ENCODE measurements around the gene ILF3.
"Not testable (repeated sequence)": the region's sequence is repeated elsewhere in the genome, so short reads cannot be mapped to it uniquely, and the experiment has no call there.

The ILF3 gene

DNA sequence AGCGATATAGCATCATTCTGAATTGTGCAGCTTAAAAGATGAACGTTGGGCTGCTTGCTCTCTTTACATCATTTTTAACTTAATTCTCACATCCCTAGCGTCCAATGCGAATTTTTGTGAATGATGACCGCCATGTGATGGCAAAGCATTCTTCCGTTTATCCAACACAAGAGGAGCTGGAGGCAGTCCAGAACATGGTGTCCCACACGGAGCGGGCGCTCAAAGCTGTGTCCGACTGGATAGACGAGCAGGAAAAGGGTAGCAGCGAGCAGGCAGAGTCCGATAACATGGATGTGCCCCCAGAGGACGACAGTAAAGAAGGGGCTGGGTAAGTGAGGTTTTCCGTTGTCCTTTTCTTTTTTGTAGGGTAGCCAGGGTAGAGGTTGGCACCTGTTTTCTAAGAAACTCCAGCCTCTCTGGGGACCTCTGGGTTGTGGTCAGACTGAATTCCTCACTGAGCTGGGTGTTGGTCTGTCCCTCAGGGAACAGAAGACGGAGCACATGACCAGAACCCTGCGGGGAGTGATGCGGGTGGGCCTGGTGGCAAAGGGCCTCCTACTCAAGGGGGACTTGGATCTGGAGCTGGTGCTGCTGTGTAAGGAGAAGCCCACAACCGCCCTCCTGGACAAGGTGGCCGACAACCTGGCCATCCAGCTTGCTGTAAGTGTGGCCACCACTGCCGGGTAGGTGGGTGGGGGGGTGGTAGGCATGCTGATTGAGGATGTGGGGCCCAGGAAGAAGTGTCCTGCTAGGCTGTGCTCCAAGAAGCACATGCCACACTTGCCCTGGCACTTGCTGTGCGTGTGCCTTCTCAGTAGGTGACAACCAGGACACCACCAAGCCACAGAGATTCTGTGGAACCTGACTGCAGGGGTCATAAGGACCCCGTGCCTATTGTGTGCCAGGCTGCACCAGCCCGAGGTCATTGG is 17.0 kb downstream of the ILF3 start:
- in situ Hi-C loops (cut with MboI; ENCODE audit: low sequenced_read_pairs) = no loop called here

DNA sequence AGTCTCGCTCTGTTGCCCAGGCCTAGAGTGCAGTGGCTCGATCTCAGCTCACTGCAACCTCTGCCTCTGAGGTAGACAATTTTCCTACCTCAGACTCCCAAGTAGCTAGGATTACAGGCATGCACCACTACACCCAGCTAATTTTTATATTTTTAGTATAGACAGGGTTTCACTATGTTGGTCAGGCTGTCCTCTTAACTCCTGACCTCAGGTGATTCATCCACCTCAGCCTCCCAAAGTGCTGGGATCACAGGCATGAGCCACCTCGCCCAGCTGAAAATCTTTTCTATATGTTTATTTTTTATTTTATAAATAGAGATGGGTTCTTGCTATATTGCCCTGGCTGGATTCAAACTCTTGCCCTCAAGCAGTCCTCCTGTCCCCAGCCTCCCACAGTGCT is 17.8 kb downstream of the ILF3 start:
- in situ Hi-C loops (cut with MboI; ENCODE audit: low sequenced_read_pairs) = not testable (repeated sequence)

DNA sequence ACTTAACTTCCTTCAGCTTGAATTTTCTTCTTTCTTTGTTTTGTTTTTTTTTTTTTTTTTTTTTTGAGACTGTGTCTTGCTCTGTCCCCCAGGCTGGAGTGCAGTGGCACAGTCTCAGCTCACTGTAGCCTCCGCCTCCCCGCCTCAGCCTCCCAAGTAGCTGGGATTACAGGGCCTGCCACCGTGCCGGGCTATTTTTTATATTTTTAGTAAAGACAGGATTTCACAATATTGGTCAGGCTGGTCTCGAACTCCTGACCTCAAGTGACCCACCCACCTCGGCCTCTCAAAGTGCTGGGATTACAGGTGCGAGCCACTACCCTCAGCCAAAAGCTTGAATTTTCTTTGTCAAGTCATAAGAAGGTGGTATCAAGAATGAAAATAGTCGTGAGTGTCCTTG is 21.1 kb downstream of the ILF3 start:
- in situ Hi-C loops (cut with MboI; ENCODE audit: low sequenced_read_pairs) = not testable (repeated sequence)

DNA sequence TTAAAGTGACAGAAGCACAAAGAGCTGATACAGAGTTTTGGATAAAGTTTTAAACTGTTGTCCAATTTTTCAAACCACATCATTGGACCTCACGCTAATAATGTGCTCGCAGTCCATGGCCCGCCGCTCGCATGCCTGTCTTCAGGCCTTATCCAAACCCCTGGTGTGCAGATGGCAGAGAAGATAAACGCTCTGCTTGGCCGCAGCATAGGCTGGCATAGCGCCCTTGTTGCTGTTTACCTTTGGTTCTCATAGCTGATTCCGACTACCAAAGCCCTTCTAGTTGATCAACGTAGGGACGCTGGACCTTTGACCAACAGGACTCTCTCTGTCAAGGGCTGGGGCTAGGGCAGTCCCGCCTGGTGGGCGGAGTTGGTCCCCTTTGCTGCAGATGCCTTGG is 23.6 kb downstream of the ILF3 start:
- in situ Hi-C loops (cut with MboI; ENCODE audit: low sequenced_read_pairs) = no loop called here

DNA sequence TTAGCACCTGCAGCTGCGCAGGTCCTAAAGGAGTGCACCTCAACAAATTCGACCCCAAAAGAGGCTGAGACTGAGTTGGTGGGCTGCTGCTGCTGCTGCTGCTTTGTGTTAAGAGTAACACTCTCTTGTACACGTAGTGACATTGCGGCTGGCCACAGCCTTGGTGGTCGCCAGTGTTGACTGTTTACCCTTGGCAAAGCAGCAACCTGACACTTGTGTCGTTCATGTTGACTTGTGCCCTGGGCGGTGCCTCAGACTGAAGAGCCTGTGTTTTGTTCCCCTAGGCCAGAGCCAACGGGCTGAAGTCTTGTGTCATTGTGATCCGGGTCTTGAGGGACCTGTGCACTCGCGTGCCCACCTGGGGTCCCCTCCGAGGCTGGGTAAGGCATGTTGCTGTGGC is 24.7 kb downstream of the ILF3 start:
- in situ Hi-C loops (cut with MboI; ENCODE audit: low sequenced_read_pairs) = no loop called here

DNA sequence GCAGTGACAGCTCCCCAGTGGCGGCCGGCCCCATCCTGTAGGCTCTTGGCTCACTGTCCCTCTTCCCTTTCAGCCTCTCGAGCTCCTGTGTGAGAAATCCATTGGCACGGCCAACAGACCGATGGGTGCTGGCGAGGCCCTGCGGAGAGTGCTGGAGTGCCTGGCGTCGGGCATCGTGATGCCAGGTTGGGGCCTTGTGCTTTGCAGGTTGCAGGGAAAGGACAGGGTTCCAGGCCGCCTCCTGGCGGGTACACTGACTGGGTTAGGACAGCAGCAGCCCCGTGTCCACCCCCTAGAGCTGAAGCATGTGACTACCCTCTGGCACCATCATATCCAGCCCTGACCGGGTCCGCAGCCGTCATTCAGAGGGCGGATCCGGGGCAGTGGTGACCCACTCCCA is 25.6 kb downstream of the ILF3 start:
- in situ Hi-C loops (cut with MboI; ENCODE audit: low sequenced_read_pairs) = no loop called here

DNA sequence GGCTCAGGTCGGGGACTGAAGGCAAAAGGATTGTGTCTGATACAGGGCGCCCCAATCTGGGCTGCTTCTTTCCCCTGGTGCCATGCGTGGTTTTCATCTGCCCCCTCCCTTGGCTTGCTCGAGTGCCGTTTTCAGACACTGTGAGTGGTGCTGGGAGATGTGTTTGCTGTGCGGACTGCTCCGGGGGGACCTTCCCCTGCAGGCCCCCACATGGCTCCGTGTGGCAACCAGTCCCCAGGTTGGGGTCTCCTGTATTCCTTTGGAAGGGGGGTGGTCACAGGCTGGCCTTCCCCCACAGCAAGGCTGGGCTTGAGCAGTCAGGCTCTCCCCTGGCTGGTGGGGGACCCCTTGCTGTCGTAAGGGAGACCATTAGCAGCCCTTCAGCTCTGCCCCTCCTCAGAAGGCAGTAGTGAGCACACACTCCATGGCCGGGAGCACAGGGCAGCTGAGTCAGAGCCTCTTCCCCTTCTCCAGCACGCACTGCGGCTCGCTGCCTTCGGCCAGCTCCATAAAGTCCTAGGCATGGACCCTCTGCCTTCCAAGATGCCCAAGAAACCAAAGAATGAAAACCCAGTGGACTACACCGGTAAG is 26.5 kb downstream of the ILF3 start:
- in situ Hi-C loops (cut with MboI; ENCODE audit: low sequenced_read_pairs) = no loop called here

DNA sequence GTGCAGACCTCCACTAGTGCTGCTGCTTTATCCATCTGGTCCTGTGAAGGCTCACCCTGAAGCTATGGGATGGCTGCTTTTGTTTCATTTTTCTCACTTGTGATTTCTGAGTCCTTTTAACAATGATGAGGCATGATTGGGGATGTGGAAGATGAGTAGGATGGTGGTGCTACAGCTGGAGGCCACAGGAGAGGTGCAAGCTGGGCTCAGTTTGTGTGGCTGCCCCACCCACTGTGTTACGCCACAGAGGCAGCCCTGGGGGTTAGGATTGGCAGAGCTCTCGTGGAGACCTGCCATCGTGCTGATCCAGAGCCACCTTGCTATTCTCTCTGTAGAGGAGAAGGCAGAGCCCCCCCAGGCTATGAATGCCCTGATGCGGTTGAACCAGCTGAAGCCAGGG is 27.5 kb downstream of the ILF3 start:
- in situ Hi-C loops (cut with MboI; ENCODE audit: low sequenced_read_pairs) = no loop called here

DNA sequence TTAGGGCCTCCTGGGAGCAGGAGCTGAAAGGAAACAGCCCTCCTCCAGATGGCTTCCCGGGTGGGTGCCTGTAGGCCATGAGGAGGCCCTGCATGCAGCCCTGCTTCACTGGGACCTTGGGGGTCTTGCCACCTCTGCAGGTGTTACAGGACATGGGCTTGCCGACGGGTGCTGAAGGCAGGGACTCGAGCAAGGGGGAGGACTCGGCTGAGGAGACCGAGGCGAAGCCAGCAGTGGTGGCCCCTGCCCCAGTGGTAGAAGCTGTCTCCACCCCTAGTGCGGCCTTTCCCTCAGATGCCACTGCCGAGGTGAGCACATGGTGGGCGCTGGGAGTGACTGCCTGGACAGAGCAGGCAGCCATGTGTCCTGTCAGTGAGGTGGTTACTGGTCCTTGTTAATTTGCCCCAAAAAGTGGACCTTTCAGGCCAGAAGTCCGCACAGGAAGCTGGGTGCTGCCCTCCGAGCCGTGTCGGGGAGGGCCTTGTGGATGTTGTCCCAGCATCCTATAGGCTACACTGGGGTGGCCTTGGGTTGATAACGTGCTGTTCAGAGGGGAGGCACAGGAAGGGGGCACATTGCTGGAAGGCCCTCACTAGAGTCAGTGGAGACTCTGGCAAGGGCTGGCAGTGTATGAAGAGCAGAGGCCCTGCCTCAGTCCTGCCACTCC is 28.4 kb downstream of the ILF3 start:
- in situ Hi-C loops (cut with MboI; ENCODE audit: low sequenced_read_pairs) = no loop called here

DNA sequence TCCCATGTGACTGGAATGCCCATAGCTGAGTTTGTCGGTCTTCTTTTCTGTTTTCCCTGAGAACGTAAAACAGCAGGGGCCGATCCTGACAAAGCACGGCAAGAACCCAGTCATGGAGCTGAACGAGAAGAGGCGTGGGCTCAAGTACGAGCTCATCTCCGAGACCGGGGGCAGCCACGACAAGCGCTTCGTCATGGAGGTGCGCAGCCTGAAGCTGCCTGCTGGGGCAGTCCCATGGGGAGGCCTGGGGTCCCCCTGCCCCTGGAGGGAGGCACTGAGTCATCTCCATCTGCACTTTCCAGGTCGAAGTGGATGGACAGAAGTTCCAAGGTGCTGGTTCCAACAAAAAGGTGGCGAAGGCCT is 28.9 kb downstream of the ILF3 start:
- in situ Hi-C loops (cut with MboI; ENCODE audit: low sequenced_read_pairs) = no loop called here

DNA sequence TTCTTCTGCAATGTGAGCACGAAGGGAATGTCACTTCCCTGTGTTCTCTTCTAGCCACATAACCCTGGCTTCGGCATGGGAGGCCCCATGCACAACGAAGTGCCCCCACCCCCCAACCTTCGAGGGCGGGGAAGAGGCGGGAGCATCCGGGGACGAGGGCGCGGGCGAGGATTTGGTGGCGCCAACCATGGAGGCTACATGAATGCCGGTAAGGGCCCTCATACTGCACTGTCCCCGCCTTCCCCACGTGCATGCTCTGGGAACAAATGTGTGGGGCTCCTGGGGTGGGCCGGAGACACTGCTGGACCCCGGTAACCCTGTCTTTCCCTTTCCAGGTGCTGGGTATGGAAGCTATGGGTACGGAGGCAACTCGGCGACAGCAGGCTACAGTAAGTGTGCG is 29.4 kb downstream of the ILF3 start:
- in situ Hi-C loops (cut with MboI; ENCODE audit: low sequenced_read_pairs) = no loop called here

DNA sequence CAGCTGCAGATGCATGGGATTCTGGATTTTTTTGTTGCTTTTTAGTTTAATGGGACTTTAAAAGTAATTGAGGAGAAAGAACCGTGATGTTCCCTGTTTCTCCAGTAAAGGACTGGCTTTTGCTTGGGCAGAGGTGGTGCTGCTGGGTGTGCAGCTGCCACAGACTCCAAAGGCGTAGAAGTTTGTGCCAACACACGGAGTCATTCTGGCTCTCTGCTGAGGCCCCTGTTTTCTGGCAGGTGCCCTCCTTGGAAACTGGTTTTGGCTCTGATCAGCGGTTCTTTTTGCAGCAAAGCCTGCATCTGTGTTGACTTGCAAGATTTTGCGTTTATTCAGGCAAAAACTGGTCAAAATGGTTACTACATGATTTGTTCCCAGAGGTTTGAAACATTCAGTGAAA is 31.1 kb downstream of the ILF3 start:
- in situ Hi-C loops (cut with MboI; ENCODE audit: low sequenced_read_pairs) = no loop called here

DNA sequence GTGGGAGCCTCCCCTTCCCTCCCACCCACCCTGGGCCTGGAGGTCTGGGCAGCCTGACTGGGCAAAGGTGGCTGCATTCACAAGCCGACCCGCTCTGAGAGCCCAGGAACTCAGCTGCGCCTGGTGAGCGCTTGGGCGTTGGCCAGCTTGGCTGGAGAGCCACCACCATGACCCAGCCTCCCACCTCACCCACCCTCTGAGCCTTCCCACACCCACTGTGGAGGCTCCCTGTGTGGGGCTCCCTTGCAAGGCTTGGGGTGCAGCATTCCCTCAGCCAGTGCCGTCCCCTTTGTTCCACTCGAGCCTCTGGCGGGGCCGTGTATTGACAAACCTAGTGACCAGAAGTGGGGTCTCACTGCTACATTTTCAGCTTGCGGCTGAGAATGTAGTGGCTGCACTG is 32.0 kb downstream of the ILF3 start:
- in situ Hi-C loops (cut with MboI; ENCODE audit: low sequenced_read_pairs) = no loop called here

DNA sequence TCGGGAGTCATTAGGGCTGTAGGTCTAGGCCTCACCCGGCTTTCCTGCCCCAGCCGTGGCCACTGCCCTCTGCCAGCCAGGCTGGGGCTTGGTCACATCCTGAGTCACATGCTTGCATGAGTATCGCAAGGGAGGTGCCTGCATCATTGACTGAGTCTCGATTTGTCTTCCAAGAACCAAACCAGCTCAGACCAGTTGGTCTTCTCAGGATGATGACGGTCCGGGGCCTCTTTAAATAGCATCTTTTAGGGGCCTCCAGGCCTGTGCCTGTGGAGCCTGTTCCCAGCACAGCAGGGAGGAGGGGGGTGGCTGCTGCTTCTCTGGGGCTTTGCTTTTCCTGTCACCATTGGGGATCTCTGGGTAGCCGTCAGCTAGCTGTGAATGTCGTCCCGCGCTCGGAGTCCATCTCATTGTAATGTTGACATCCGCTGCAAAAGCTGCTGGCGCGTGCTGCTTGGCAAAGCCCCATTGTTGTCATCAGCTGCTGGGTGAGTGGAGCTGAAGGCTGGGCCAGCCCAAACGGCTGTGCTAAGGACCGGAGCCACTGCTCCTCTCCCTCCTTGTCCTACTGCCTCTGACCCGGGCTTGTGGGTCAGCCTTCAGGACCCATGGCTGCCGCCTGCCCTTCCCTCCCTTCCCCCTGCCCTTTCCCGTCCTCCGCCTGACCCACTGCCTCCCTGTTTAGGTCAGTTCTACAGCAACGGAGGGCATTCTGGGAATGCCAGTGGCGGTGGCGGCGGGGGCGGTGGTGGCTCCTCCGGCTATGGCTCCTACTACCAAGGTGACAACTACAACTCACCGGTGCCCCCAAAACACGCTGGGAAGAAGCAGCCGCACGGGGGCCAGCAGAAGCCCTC is 32.7 kb downstream of the ILF3 start:
- in situ Hi-C loops (cut with MboI; ENCODE audit: low sequenced_read_pairs) = no loop called here

DNA sequence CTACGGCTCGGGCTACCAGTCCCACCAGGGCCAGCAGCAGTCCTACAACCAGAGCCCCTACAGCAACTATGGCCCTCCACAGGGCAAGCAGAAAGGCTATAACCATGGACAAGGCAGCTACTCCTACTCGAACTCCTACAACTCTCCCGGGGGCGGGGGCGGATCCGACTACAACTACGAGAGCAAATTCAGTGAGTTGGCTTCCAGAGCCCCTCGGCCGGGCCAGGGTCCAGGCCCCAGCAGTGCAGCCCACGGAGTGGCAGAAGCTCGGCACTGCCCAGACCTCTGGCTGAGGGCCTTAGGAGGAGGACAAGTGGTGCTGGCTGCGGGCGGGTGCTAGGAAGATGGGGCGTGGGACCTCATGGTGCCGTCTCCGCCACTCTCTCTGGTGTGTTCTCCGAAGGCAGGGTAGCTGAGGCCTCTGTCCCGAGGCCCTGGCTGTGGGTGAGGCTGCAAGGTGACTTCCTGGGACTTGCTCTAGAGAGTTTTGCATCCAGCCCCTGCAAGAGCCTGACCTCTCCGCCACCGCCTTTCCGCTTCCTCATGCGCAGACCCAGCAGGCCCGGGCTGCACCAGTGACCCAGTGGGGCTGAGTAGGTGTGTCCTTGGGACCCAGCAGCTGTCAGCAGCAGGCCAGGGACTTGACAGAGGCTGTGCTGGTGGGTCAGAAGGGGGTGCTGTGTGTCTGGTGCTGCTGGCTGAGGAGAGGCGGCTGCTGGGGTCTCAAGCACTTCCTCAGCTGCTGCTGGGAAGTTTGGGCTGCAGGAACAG is 33.6 kb downstream of the ILF3 start:
- in situ Hi-C loops (cut with MboI; ENCODE audit: low sequenced_read_pairs) = no loop called here

DNA sequence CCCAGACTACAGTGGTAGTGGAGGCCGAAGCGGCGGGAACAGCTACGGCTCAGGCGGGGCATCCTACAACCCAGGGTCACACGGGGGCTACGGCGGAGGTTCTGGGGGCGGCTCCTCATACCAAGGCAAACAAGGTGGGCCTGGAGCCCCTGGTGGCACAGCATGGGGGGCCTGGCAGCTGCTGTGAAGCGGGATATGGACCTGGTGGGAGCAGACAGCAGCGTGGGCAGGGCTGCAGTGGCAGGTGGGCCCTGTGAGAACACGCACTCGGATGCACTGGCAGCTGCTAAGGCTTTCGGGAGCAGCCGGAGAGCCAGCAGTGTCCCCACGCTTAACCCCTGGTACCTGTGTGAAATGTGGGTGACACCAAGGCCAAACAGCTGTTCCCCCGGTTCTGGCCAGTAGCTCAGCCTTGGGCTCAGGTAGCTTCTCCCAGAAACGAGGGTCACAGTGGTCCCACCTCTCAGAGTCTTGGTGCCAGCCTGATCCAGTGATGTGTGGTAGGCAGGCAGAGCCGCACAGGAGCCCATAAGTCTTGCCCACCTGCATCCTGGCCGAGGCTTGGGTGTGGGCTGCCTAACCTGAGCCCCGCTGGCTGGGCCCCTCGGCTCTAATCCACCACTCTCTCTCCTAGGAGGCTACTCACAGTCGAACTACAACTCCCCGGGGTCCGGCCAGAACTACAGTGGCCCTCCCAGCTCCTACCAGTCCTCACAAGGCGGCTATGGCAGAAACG is 34.6 kb downstream of the ILF3 start:
- in situ Hi-C loops (cut with MboI; ENCODE audit: low sequenced_read_pairs) = no loop called here

DNA sequence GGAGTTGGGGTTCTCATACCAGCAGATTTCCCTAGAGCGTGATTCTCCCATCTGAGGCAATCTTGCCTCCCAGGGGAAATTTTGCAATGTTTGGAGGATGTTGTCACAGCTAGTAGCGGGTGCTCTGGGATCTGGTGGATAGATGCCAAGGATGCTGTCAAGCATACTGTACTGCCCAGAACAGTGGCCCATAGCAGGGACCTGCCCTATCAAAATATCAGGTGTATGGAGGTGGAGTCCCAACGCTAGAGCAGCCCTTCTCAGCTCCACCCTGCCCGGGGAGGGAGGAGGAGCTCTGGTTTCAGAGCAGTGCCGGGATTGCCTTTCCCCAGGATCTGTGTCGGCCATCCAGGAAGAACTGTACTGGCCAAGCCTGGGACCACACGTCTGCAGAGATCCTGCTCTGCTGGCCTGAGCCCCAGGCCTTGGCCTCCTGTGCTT is 36.2 kb downstream of the ILF3 start:
- in situ Hi-C loops (cut with MboI; ENCODE audit: low sequenced_read_pairs) = loop anchor here (10.0 kb wide), 1 partner anchor 206 kb away; no protein-coding TSS in a partner anchor

DNA sequence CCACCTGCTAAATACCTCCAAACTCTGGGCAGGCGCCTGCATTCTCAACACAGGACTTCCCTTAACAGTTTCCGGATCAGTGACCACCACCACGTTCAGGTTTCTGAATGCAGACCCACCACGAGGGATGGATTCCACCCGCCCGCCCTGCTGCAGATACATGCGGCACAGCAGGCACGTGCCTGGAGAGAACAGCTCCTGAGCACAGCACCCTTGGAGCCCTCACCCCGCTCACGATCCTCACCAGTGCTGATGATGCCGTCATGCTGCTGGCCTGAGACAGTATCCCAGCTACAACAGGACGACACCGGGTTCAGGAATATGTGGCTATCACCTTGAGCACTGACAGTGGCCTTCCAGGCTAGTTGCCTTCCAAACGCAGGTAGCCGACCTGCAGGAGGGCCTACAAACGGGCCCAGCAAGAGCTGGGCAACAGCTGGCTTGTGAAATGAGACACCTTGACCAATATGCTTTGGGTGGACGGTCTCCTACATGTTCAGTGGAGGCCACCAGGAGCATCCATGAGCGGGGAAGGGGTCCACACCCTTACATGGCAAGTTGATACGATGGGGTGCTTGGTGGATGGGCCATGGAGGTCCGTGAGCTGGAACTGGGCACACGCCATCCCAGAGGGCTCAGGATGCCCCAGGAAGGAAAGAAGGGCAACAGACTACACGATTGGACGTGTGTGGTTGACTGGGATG is 37.2 kb downstream of the ILF3 start:
- in situ Hi-C loops (cut with MboI; ENCODE audit: low sequenced_read_pairs) = loop anchor here (10.0 kb wide), 1 partner anchor 207 kb away; no protein-coding TSS in a partner anchor

DNA sequence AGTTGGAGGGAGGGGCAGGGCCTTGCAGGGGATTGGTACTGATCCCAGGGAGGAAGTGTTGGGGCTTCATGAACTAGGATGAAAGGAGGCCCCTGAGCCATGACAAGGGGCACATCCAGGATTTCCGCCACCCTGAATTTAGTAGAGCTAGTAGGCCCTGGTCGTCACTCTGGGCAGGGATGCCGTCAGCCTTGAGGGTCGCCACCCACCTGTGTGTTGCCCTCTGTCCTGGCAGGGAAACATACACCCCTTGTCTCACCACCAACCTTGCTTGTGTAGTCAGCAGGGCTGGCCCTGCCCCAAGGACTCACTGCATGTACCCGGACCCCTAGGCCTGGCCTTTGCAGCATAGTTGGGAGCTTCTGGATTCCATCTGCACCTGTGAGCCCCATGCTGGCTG is 37.7 kb downstream of the ILF3 start:
- in situ Hi-C loops (cut with MboI; ENCODE audit: low sequenced_read_pairs) = loop anchor here (10.0 kb wide), 1 partner anchor 207 kb away; no protein-coding TSS in a partner anchor
